ENCODE data around the gene PSD4.

Gene PSD4

GRCh38 chr2:113187771-113188170 lies 14.0 kb downstream of the PSD4 start:
- H3K4me3 ChIP-seq (replicated peaks; ENCODE audit: low read depth, low read length) = no peak overlapping the region
- TF ChIP-seq, protein P1, sequence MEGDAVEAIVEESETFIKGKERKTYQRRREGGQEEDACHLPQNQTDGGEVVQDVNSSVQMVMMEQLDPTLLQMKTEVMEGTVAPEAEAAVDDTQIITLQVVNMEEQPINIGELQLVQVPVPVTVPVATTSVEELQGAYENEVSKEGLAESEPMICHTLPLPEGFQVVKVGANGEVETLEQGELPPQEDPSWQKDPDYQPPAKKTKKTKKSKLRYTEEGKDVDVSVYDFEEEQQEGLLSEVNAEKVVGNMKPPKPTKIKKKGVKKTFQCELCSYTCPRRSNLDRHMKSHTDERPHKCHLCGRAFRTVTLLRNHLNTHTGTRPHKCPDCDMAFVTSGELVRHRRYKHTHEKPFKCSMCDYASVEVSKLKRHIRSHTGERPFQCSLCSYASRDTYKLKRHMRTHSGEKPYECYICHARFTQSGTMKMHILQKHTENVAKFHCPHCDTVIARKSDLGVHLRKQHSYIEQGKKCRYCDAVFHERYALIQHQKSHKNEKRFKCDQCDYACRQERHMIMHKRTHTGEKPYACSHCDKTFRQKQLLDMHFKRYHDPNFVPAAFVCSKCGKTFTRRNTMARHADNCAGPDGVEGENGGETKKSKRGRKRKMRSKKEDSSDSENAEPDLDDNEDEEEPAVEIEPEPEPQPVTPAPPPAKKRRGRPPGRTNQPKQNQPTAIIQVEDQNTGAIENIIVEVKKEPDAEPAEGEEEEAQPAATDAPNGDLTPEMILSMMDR (IDR thresholded peaks at IDR 0.05; ENCODE audit: low read length, missing control alignments) = no peak
- peak; percentile 23 for DNase-seq (ENCODE audit: low read depth)

DNA sequence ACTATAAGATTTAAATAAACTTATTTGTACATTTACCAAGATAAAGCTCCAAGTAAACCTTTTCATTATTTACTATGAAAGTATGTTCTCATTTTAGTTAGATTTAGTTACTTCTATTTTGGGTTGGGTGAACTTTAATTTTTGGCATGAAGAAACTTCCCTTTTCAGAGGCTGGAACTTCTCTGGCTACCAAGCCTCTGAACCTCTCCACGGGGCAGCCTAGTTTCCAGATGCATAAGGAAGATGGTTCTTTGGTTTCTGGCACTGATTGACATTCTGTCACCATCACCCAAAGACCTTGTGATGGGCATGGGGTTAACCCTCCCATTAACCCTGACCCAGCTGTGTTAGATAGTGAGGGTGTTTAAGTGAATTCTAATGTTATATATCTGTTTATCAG lies 17.1 kb downstream of the PSD4 start:
- TF ChIP-seq, protein P1 (IDR thresholded peaks at IDR 0.05; ENCODE audit: low read length, missing control alignments) = no peak
- no peak for DNase-seq (ENCODE audit: low read depth)
- H3K4me3 ChIP-seq (replicated peaks; ENCODE audit: low read depth, low read length) = no peak overlapping the region

- no peak for DNase-seq (ENCODE audit: low read depth)
These were observed 18.8 kb downstream of the PSD4 start for GRCh38 chr2:113192459-113193100.

GRCh38 chr2:113195923-113196501 lies 22.2 kb downstream of the PSD4 start:
- TF ChIP-seq, protein P1 (IDR thresholded peaks at IDR 0.05; ENCODE audit: low read length, missing control alignments) = no peak
- H3K4me3 ChIP-seq (replicated peaks; ENCODE audit: low read depth, low read length) = no peak overlapping the region
- no peak for DNase-seq (ENCODE audit: low read depth)

More at GRCh38 chr2:113192459-113193100, 18.8 kb downstream of the PSD4 start:
- H3K4me3 ChIP-seq (replicated peaks; ENCODE audit: low read depth, low read length) = no peak overlapping the region
- TF ChIP-seq, protein P1 (IDR thresholded peaks at IDR 0.05; ENCODE audit: low read length, missing control alignments) = no peak

DNA sequence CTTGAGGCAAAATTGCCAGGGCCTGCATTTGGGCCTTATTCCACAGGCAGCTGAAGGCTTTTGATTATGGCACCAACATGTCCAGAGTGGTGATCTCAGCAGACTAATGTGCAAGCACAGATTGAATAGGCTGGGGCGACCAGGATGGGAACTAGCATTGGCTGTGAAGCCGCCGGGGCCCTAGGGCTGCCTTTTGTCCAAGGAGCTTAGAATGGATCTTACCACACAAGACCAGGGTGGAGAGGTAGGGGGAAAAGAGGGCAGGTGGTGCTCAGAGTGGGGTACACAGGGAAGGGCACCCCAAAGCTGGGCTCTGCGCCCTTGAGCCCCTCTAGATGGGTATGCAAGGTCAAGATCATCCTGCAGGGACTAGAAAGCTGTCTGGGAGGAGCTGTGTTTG lies 23.1 kb downstream of the PSD4 start:
- DNase-seq (ENCODE audit: low read depth) = no peak
- H3K4me3 ChIP-seq (replicated peaks; ENCODE audit: low read depth, low read length) = no peak overlapping the region
- TF ChIP-seq, protein P1 (IDR thresholded peaks at IDR 0.05; ENCODE audit: low read length, missing control alignments) = no peak

DNA sequence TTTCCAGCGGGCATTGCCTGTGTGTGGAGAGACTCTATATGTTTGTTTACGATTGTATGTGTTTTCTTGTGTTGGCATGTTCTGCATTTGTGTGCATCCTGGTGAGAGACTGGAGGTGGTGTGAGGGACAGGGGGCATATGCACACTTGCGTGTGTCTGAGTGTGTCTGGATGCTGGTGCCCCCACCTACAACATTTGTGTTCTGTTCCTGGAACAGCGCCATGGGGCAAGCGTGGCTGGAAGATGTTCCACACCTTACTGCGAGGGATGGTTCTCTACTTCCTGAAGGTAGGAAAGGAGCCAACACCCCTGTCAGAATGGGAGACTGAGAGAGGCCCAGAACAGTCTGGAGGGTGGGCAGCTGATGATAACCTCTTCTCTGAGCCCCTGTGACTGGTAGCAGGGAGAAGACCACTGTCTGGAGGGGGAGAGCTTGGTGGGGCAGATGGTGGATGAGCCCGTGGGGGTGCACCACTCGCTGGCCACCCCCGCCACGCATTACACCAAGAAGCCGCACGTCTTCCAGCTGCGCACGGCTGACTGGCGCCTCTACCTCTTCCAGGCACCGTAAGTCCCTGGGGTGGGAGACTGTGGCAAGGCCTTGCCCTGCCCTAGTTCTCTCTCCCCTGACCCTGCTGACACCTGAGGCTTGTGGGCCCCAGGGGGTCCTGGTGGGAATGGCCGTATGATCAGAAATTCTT lies 23.7 kb downstream of the PSD4 start:
- no peak for DNase-seq (ENCODE audit: low read depth)
- H3K4me3 ChIP-seq (replicated peaks; ENCODE audit: low read depth, low read length) = no peak overlapping the region
- TF ChIP-seq, protein P1 (IDR thresholded peaks at IDR 0.05; ENCODE audit: low read length, missing control alignments) = no peak
